ENCODE measurements around the gene ITSN2.
"Not testable (repeated sequence)": the region's sequence is repeated elsewhere in the genome, so short reads cannot be mapped to it uniquely, and the experiment has no call there.

The ITSN2 gene

DNA sequence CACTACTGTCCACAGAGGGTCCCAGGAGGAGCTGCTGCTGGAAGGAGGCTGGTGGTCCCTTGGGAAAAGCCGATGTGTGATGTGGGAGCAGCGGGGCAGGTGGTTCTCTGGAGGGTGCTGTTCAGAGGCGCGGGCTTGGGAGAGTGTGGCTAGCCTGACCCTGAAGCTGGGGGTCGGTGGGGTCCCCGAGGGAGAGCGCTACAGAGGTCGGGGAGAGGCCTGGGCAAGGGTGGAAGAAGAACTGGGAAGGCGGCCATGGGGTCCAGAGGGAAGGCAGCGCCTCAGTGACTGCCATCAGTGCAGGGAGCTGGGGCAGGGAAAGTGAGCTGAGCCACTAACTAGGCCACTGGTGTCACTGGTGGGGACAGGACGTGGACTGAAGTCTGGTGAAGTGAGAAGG, 153.0 kb downstream of the ITSN2 start:
- Histone ChIP-seq H3K4me1 (ENCODE audit: control insufficient read depth, insufficient read depth, low read length) (peaks cover 7% of the 10 kb centered on the region), H3K27me3 (ENCODE audit: control insufficient read depth, insufficient read depth, low read length, poor library complexity, severe bottlenecking) (no peaks in the 10 kb centered on the region), H3K27ac (ENCODE audit: insufficient read depth, low read depth, low read length, poor library complexity, severe bottlenecking) (no peak overlapping the region), H3K36me3 (ENCODE audit: control insufficient read depth, insufficient read depth, low read length) (no peaks in the 10 kb centered on the region), H3K9me3 (ENCODE audit: control insufficient read depth, low read length) (no peaks in the 10 kb centered on the region), H3K4me3 (ENCODE audit: insufficient read depth, low read depth, low read length) (no peak overlapping the region)
- 87% methylated on average over 11 of the region's 11 CpGs for WGBS, 2 experiments

DNA sequence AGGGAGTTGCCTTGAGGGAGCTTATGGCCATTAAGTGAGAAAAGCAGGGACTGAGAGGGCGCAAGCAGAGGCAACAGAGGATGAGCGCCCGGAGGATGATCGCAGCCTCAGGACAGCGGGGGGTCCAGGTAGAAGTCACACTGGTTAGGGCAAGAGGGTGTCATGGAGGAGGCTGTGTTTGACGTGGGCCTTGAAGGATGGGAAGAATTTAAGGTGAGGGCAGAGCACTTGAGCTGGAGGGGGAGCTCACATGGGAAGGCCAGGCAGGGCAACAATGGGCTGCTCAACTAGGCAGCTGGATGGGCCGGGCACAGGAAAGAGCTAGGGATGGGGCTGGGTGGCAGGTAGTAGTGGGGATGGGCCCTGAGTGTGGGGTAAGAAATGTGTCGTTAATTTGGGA, 153.6 kb downstream of the ITSN2 start:
- Histone ChIP-seq H3K4me1 (ENCODE audit: control insufficient read depth, insufficient read depth, low read length) (peaks cover 7% of the 10 kb centered on the region), H3K36me3 (ENCODE audit: control insufficient read depth, insufficient read depth, low read length) (no peaks in the 10 kb centered on the region), H3K27me3 (ENCODE audit: control insufficient read depth, insufficient read depth, low read length, poor library complexity, severe bottlenecking) (no peaks in the 10 kb centered on the region), H3K9me3 (ENCODE audit: control insufficient read depth, low read length) (no peaks in the 10 kb centered on the region), H3K27ac (ENCODE audit: insufficient read depth, low read depth, low read length, poor library complexity, severe bottlenecking) (no peak overlapping the region), H3K4me3 (ENCODE audit: insufficient read depth, low read depth, low read length) (no peak overlapping the region)
- 82 to 84% methylated on average over 8 of the region's 8 CpGs for WGBS, 2 experiments

DNA sequence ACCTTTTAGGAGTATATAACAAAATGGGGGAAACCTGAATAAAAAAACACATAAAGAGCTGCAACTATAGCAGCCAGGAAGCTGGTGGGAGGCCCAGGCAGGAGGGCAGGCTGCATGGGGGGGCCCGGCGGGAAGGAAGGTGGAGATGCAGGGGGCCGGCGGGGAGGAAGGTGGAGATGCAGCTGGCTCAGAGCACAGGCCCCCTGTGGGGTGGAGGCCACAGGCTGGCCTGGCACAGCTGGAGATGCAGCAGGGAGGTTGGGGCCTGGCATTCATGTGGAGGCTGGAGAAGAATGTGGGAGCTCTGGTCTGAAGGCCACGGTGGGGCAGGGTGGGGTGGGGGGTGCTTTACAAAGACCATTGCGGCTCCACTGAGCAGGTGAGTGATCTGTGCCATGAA, 154.1 kb downstream of the ITSN2 start:
- H3K4me3 ChIP-seq (ENCODE audit: insufficient read depth, low read depth, low read length): no peak overlapping the region
- no peak overlapping the region for H3K27ac ChIP-seq (ENCODE audit: insufficient read depth, low read depth, low read length, poor library complexity, severe bottlenecking)
- H3K9me3 ChIP-seq (ENCODE audit: control insufficient read depth, low read length): no peaks in the 10 kb centered on the region
- 78 to 82% methylated on average over 6 of the region's 6 CpGs for WGBS, 2 experiments
- peaks cover 7% of the 10 kb centered on the region for H3K4me1 ChIP-seq (ENCODE audit: control insufficient read depth, insufficient read depth, low read length)
- no peaks in the 10 kb centered on the region for H3K36me3 ChIP-seq (ENCODE audit: control insufficient read depth, insufficient read depth, low read length)
- no peaks in the 10 kb centered on the region for H3K27me3 ChIP-seq (ENCODE audit: control insufficient read depth, insufficient read depth, low read length, poor library complexity, severe bottlenecking)

DNA sequence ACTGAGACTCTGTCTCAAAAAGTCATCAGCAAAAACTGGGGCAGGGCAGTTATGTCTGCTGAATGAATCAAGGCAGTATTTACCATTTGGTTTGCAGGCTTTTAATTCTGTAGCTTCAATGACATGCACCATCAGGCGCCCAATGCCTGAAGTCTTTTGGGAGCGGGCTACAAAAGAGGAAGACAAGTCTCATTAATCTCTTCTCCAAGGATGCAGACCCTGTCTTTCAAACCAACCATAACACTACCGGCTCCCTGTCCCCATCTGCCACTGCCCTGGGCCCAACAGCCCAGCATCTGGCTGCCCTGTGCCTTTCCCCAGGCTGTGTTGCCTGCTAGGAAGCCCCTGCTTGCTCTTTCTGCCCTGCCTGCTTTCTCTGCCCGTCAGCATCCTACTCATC, 155.2 kb downstream of the ITSN2 start:
- Histone ChIP-seq H3K27me3 (ENCODE audit: control insufficient read depth, insufficient read depth, low read length, poor library complexity, severe bottlenecking) (no peaks in the 10 kb centered on the region), H3K4me1 (ENCODE audit: control insufficient read depth, insufficient read depth, low read length) (peaks cover 7% of the 10 kb centered on the region), H3K36me3 (ENCODE audit: control insufficient read depth, insufficient read depth, low read length) (no peaks in the 10 kb centered on the region), H3K27ac (ENCODE audit: insufficient read depth, low read depth, low read length, poor library complexity, severe bottlenecking) (no peak overlapping the region), H3K4me3 (ENCODE audit: insufficient read depth, low read depth, low read length) (no peak overlapping the region), H3K9me3 (ENCODE audit: control insufficient read depth, low read length) (no peaks in the 10 kb centered on the region)
- 93% methylated on average over 4 of the region's 4 CpGs for WGBS, 2 experiments

GRCh38 chr2:24204505-24204904, 155.8 kb downstream of the ITSN2 start:
- Histone ChIP-seq H3K27ac (ENCODE audit: insufficient read depth, low read depth, low read length, poor library complexity, severe bottlenecking) (no peak overlapping the region), H3K36me3 (ENCODE audit: control insufficient read depth, insufficient read depth, low read length) (no peaks in the 10 kb centered on the region), H3K4me3 (ENCODE audit: insufficient read depth, low read depth, low read length) (no peak overlapping the region), H3K27me3 (ENCODE audit: control insufficient read depth, insufficient read depth, low read length, poor library complexity, severe bottlenecking) (no peaks in the 10 kb centered on the region), H3K4me1 (ENCODE audit: control insufficient read depth, insufficient read depth, low read length) (peaks cover 7% of the 10 kb centered on the region), H3K9me3 (ENCODE audit: control insufficient read depth, low read length) (no peaks in the 10 kb centered on the region)
- WGBS, 2 experiments: 93% methylated on average over 12 of the region's 12 CpGs

- H3K4me3 ChIP-seq (ENCODE audit: insufficient read depth, low read depth, low read length): no peak overlapping the region
- H3K27ac ChIP-seq (ENCODE audit: insufficient read depth, low read depth, low read length, poor library complexity, severe bottlenecking): no peak overlapping the region
- 86 to 94% methylated on average over 5 of the region's 5 CpGs for WGBS, 2 experiments
These were observed 156.6 kb downstream of the ITSN2 start for GRCh38 chr2:24203787-24204150.

GRCh38 chr2:24203029-24203786, 157.1 kb downstream of the ITSN2 start:
- 84 to 87% methylated on average over 19 of the region's 19 CpGs for WGBS, 2 experiments
- H3K27me3 ChIP-seq (ENCODE audit: control insufficient read depth, insufficient read depth, low read length, poor library complexity, severe bottlenecking): no peaks in the 10 kb centered on the region
- H3K4me1 ChIP-seq (ENCODE audit: control insufficient read depth, insufficient read depth, low read length): peaks cover 7% of the 10 kb centered on the region
- H3K4me3 ChIP-seq (ENCODE audit: insufficient read depth, low read depth, low read length): no peak overlapping the region
- no peaks in the 10 kb centered on the region for H3K9me3 ChIP-seq (ENCODE audit: control insufficient read depth, low read length)
- H3K27ac ChIP-seq (ENCODE audit: insufficient read depth, low read depth, low read length, poor library complexity, severe bottlenecking): no peak overlapping the region
- no peaks in the 10 kb centered on the region for H3K36me3 ChIP-seq (ENCODE audit: control insufficient read depth, insufficient read depth, low read length)

More at GRCh38 chr2:24203787-24204150, 156.6 kb downstream of the ITSN2 start:
- Histone ChIP-seq H3K27me3 (ENCODE audit: control insufficient read depth, insufficient read depth, low read length, poor library complexity, severe bottlenecking) (no peaks in the 10 kb centered on the region), H3K9me3 (ENCODE audit: control insufficient read depth, low read length) (no peaks in the 10 kb centered on the region), H3K4me1 (ENCODE audit: control insufficient read depth, insufficient read depth, low read length) (peaks cover 7% of the 10 kb centered on the region), H3K36me3 (ENCODE audit: control insufficient read depth, insufficient read depth, low read length) (no peaks in the 10 kb centered on the region)

DNA sequence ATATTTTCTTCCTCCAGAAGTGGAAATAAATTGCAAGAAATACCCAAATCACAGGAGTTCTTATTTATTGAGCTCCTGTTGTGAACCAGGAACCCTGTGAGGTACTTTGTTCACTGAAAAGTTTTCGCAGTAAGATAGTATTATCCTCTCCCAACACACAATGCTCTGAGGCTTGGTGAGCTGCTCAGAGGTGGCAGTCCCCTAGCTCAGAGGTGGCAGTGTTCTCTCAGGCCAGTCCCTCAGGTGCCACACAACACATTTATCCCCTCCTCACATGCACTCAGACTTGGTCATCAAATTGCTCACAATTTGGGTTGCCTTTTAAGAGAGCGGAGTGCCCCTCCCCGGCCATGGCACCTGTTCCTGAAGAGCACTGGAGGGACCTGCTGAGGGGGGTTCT, 159.5 kb downstream of the ITSN2 start:
- Histone ChIP-seq H3K4me3 (ENCODE audit: insufficient read depth, low read depth, low read length) (no peak overlapping the region), H3K27ac (ENCODE audit: insufficient read depth, low read depth, low read length, poor library complexity, severe bottlenecking) (no peak overlapping the region), H3K4me1 (ENCODE audit: control insufficient read depth, insufficient read depth, low read length) (peaks cover 7% of the 10 kb centered on the region), H3K36me3 (ENCODE audit: control insufficient read depth, insufficient read depth, low read length) (no peaks in the 10 kb centered on the region), H3K27me3 (ENCODE audit: control insufficient read depth, insufficient read depth, low read length, poor library complexity, severe bottlenecking) (no peaks in the 10 kb centered on the region), H3K9me3 (ENCODE audit: control insufficient read depth, low read length) (no peaks in the 10 kb centered on the region)
- WGBS, 2 experiments: 90 to 92% methylated on average over 3 of the region's 3 CpGs

DNA sequence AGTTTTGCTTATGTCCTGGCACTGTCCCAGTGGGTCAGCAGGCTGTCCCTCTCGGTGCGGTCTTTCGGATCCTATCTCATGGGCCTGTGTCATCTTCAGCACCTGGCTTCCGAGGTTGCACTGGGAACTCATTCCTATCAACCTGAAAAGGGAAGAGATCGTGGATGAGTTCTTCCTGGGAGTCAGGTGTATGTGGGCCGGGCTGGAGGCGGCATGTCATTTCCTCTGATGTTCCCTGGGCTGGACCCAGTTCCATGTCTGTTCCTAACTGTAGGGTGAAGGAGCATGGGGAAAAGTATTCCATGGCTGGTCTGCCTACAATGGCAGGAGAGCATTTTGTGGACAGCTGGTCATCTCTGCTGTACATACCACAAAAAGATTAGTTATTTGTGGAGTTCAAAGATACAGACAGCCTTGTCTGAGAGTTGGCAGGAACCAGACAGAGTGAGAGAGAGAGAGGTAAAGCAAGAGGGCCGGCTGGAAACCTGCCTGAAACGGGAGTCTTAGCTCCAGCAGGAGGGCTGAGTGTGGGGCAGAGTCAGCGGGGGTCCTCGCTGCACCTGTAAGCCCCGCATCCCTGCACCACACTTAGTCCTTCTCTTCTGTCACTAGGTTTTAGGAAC, 160.3 kb downstream of the ITSN2 start:
- Histone ChIP-seq H3K27ac (ENCODE audit: insufficient read depth, low read depth, low read length, poor library complexity, severe bottlenecking) (no peak overlapping the region), H3K36me3 (ENCODE audit: control insufficient read depth, insufficient read depth, low read length) (no peaks in the 10 kb centered on the region), H3K27me3 (ENCODE audit: control insufficient read depth, insufficient read depth, low read length, poor library complexity, severe bottlenecking) (no peaks in the 10 kb centered on the region), H3K4me1 (ENCODE audit: control insufficient read depth, insufficient read depth, low read length) (peaks cover 7% of the 10 kb centered on the region), H3K9me3 (ENCODE audit: control insufficient read depth, low read length) (no peaks in the 10 kb centered on the region), H3K4me3 (ENCODE audit: insufficient read depth, low read depth, low read length) (no peak overlapping the region)
- 91 to 92% methylated on average over 12 of the region's 12 CpGs for WGBS, 2 experiments

DNA sequence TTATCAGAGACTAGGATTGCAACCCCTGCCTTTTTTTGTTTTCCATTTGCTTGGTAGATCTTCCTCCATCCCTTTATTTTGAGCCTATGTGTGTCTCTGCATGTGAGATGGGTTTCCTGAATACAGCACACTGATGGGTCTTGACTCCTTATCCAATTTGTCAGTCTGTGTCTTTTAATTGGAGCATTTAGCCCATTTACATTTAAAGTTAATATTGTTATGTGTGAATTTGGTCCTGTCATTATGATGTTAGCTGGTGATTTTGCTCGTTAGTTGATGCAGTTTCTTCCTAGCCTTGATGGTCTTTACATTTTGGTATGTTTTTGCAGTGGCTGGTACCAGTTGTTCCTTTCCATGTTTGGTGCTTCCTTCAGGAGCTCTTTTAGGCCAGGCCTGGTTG, 163.1 kb downstream of the ITSN2 start:
- H3K27me3 ChIP-seq (ENCODE audit: control insufficient read depth, insufficient read depth, low read length, poor library complexity, severe bottlenecking); H3K4me3 ChIP-seq (ENCODE audit: insufficient read depth, low read depth, low read length); H3K4me1 ChIP-seq (ENCODE audit: control insufficient read depth, insufficient read depth, low read length); H3K9me3 ChIP-seq (ENCODE audit: control insufficient read depth, low read length); H3K36me3 ChIP-seq (ENCODE audit: control insufficient read depth, insufficient read depth, low read length); H3K27ac ChIP-seq (ENCODE audit: insufficient read depth, low read depth, low read length, poor library complexity, severe bottlenecking): not testable (repeated sequence)
- WGBS, 2 experiments: 83% methylated on average over 1 of the region's 1 CpG; no CpG with 5 or more reads in 1 of the 2 experiments
